NCI-H1417 treated with DMSO at 0.1 percent for 48 hours (cell line): ENCODE measurements around the gene CLCN3.
"Not testable (repeated sequence)": the region's sequence is repeated elsewhere in the genome, so short reads cannot be mapped to it uniquely, and the experiment has no call there.

Experiments used
- DNase-seq: peaks from one replicate; lab custom pipeline; 2025; lab: John Stamatoyannopoulos, UW

The CLCN3 gene

DNA sequence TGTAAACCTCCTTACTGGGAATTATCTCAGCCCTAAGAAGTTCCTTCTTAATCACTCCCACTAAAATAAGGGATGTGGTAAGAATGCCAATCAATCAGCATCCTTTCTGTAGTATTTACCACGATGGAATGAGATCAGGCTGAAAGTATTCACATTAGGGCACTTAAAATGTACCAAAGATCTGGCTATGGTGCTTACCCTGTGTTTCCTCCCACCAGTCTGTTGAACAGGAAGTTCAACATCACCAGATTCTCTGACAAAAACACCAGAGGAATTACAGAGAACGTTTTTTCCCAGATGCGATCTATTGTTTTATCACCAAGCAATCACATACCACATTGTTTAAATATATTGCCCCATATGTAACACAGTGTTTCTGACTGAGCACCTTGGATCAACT, 2.1 kb upstream of the CLCN3 start:
- DNase-seq = no peak

DNA sequence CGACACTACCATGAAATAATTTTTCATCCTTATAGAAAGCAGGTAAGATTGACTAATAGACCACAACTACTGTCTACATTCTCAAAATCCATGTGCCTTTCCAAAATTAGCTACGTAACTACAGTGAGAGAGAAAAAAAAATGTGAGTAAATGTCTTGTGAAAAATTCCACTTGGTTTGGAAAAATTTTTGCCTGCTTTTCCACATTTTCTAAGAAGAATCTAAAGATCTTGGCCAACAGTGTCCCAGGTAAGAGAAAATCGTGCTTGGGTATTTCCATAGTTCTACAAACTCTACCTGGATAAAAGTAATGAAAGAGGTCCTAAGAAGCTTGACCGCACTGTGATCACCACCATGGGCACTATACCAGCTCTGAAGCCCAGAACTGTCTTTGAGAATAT, 1.4 kb upstream of the CLCN3 start:
- no peak for DNase-seq

DNA sequence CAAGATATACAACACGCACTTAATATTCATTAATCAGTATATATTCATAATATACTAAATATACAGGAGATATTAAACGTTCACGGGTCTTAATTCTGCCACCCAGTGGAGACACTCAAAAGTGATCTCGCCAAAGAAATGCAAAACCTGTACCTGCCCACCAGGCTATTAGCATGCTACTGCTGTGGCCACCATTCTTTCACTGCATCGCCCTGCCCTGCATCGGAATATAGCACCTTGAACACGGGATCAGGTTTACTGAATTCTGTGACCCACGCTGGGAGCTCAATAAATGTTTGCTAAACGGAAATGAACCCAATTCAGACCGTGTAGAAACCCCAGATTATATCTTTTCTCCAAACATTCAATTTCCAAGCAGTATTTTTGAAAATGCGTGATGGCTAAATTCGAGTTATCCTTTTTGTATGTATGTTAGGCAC, 840 bp upstream of the CLCN3 start:
- no peak for DNase-seq

DNA sequence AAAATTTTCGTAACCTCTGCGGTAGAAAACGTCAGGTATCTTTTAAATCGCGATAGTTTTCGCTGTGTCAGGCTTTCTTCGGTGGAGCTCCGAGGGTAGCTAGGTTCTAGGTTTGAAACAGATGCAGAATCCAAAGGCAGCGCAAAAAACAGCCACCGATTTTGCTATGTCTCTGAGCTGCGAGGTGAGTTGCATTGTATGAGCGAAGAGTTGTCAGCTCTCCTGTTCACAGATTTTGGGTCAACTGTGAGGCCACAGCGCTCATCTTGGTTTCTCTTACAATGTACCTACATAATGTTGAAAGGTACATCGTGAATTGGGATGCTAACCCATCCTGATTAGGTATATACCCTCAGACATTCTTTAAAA, 486 bp downstream of the CLCN3 start:
- DNase-seq = no peak

DNA sequence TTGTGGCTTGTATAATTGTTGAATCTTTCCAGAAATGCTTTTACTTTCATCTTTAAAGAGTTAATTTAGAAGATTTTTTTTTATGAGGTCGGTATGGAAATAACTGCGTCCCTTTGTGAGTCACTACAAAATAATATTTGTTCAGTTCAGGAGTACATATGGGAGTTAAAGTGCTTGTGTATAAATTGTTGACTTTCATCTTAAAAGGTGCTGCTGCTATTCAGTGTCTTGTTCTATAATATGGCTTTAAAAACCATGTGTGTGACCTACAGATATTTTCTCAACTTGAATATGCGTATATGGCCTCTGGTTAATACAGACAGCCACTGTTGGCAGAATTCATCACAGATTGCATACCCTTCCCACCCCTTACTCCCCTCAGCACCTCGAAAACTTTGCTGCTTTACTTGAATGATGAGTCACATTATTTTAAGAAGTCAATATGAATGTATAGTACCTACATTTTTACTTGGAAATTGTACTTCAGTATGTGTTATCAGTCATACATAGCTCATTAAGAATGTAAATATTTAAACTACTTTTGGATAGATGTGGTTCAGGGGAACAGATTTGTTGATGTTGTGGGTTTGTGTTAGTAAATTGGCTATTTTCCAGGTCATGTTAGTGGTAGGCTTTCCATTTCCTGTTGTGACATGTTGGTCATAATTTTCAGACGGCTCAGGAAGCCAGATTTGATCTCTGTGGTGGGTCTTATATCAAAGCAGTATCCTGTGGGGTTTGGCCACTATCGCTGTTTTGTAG, 1.5 kb downstream of the CLCN3 start:
- DNase-seq = no peak

DNA sequence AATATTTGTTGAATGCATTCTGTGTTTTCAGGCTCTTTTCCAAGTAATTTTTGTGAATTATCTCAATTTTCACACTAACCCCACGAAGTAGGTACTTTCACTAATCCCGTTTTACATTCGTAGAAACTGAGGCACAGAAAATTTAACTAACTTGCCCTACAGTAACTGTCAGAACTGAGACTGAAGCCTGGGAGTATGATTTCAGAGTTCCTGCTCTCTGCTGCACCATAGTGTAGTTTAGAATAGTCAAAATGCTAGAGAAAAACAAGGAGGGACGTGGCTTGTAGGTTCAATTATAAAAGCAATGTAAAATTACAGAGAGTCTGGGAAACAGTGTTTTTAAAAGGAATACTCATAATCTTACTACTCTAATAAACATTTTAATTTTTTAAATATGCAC, 2.2 kb downstream of the CLCN3 start:
- DNase-seq = no peak

DNA sequence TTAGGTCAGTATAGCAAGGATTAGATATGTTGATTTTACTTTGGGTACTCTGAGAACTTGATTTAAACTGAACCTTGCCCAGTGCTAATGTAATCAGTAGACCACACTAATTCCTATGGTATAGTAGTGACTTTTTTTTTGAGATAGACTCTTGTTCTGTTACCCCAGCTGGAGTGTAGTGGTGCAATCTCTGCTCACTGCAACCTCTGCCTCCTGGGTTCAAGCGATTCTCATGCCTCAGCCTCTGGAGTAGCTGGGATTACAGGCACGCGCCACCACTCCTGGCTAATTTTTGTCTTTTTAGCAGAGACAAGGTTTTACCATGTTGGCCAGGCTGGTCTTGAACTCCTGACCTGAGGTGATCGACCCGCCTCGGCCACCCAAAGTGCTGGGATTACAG, 3.6 kb downstream of the CLCN3 start:
- DNase-seq = not testable (repeated sequence)

DNA sequence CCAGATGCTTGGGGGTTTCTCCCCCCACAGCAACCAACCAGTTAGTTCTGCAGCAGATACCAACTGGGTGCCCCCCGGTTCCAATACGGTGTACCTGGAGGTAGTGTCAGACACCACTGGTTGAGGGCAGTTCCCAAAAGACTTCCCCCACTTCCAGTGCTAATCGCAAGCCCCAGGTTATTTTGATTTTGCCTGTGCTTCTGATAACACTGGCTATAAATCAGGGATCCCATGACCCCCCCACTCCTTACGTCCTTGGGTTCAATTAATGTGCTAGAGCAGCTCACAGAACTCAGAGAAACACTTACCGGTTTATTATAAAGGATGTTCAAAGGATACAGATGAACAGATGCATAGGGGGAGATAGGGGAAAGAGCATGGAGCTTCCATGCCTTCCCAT, 5.5 kb downstream of the CLCN3 start:
- no peak for DNase-seq

DNA sequence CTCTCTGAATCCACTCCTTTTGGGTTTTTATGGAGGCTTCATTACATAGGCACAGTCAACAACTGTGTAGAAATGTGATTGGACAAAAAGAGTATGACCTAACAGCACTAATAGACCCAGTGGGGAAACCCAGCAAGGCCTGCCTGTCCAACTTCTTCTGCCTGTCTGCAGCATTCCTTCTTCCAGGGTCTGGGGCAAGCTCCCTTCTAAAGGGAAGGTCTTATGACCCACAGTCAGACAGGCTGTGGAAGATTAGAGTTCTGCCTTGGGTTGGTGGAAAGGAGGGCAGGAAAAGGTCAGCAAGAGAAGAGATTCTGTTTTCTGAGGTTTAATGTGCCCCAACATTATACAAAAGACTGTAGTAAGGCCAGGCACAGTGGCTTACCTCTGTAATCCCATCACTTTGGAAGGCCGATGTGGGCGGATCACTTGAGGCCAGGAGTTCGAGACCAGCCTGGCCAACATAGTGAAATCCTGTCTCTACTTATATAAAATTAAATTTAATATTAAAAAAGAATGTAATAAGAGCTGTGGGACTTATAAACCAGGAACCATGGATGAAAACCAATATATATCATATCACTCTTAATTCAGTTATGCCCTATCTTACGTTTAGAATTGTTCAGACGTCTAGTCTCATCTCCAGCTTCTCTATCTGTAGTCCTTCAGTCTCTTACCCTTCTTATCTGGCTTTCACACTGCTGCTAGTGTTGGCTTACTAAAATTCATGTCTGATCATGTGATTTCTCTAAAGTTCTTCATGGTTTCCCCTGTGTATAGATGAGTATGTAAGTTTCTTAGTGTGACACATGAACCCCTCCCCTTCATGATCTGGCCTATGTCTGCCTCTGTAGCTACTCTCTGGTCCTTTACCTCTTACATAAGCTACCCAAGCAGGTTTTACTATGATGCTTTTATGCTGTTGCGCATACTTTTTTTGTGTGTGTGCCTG, 6.2 kb downstream of the CLCN3 start:
- DNase-seq = no peak

DNA sequence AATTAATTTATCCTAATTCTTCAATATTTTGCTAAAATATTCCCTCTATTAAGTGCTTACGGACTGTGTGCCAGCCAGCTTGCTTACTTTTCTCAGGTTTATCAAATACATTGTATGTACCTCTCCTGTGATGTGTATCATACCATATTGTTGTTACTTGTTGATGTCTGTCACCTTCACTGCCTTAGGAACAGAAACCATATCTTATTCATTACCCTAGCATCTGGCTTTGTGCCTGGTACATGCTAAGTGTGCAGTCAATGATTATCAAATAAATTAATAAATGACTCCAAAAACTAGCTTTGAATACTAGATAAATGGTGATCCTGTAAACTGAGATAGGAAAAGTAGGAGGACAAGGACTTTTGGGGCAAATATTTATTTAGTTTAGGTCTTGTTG, 6.9 kb downstream of the CLCN3 start:
- no peak for DNase-seq

DNA sequence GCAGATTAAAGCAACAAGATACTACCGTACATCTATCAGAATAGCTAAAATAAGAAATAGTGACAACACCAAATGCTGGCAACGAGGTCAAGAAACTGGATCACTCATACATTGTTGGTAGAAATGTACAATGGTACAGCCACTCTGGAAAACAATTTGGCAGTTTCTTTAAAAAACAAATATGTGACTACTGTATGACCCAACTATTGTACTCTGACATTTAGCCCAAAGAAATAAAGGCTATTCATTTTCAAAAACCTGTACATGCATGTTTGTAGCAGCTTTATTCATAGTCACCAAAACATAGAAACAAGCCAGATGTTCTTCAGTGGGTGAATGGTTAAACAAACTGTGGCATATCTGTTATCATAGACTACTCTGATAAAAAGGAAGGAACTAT, 8.2 kb downstream of the CLCN3 start:
- DNase-seq = no peak

DNA sequence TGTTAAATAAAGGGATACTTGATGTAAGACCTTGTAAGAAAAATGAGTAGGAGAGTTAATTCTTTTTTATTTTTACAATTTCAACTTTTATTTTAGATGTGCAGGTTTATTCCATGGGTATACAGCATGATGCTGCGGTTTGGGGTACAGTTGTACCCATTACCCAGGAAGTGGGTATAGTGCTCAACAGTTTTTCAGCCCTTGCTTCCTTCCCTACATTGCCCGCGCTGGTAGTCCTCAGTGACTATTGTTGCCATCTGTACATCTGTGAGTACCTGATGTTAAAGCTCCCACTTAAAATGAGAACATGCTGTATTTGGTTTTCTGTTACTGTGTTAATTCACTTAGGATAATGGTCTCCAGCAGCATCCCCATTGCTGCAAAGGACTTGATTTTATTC, 9.7 kb downstream of the CLCN3 start:
- no peak for DNase-seq

DNA sequence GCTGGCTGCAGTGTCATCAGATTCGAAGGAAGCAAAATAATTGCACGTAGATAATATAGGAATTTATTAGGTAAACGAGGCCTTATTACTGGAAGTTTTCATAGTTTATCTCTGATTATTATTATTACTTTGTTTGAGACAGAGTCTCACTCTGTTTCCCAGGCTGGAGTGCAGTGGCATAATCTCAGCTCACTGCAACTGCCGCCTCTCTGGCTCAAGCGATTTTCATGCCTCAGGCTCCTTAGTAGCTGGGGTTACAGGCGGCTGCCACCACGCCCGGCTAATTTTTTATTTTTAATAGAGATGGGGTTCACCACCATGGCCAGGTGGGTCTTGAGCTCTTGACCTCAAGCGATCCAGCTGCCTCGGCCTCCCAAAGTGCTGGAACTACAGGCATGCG, 12.5 kb downstream of the CLCN3 start:
- no peak for DNase-seq

DNA sequence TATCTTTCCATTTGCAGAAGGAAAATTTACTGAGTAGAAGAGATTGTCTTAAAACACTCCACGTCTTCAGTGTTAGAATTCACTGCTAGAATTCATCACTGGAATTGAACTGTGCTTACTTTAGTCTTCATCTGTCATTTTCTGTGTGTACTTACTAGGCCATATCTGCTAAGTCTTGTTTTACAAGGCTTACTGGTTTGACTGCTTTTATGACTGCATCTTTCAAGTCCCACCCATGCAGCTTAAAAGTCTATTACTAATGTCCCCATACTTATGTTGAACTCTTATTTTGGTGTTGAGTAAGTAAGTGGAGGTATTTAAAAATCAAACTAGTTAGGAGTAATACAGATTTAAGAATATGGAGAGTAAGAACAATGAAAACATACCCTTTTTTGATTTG, 14.6 kb downstream of the CLCN3 start:
- no peak for DNase-seq

DNA sequence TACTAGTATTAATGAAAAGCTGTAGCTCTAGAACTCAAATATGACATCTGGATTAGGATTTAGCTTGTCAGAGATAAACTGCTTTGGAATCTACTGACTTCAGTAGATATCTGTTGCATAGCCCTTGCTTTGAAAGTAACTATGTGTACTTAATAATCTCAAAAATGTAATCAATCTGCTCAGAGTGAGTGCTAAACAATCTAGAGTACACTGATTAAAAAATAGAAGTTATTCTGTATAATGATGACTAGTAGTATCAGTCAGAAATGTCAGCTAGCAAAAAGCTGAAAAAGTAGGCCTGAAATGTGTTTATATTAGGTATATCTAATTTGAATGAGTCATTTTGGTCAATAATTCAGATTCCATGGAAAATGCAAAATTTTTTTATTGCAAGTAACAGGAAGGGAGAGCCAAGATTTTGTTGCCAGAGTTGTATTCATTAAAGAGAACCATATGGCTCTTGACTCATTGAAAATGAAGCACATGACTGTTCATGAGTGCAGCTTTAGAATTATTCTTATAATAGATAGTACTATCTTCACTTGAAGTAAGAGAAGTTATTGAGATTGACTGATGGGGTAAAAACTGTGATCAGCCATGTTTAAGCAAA, 20.0 kb downstream of the CLCN3 start:
- no peak for DNase-seq

DNA sequence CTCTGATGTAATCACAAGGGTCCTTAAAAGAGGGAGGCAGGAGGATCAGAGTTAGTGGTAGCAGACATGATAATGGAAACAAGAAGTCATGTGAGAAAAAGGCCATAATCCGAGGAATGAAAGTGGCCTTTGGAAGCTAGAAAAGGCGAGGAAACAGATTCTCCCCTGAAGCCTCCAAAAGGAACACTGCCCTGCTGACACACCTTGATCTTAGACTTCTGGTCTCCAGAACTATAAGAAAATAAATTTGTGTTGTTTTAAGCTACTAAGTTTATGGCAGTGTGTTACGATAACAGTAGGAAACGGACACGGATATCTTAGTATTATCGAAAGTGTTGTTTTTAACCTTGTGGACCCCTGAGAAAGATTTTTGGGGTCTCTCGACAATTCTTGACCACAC, 24.4 kb downstream of the CLCN3 start:
- no peak for DNase-seq

DNA sequence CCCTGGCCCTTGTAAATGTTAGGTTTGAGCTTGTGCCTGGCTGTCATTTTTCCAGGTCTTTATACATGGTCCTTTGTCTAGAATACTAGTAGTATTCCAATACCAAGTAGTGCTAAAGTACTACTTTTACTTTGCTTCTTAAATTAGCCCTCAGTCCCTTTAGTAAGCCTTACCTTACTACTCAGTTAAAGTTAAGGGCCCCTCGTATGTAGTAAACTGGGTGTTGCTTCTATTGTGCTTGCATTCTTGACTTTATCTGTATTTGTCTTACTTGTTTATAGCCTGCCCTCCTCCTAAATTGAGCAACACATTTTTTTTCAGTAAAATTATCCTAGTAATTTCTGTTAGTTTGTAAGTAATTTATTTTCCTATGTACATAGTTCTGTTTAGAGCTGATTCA, 25.2 kb downstream of the CLCN3 start:
- DNase-seq = no peak

DNA sequence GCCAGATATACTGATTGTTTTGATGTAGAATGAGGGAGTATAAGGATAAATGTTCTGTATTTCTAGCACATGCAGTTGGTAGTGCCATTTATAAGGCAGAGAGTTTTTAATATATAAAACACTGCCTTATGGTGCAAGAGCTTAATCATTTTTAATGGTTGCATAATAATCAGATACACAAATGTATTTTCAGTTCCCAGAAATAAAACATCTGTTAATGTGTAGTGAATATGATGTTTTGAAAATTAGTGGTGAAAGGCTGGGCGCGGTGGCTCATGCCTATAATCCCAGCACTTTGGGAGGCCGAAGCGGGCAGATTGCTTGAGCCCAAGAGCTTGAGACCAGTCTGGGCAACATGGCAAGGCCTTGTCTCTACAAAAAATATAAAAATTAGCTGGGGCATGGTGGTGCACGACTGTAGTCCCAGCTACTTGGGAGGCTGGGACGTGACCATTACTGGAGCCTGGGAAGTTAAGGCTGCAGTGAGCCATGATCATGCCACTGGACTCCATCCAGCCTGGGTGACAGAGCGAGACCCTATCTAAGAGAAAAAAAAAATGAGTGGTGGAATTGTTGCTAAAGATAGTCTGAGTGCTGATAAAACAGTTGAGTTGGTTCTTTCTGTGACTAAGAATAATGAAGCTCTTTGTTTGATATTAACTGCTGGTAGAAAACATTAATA, 29.3 kb downstream of the CLCN3 start:
- DNase-seq = no peak

DNA sequence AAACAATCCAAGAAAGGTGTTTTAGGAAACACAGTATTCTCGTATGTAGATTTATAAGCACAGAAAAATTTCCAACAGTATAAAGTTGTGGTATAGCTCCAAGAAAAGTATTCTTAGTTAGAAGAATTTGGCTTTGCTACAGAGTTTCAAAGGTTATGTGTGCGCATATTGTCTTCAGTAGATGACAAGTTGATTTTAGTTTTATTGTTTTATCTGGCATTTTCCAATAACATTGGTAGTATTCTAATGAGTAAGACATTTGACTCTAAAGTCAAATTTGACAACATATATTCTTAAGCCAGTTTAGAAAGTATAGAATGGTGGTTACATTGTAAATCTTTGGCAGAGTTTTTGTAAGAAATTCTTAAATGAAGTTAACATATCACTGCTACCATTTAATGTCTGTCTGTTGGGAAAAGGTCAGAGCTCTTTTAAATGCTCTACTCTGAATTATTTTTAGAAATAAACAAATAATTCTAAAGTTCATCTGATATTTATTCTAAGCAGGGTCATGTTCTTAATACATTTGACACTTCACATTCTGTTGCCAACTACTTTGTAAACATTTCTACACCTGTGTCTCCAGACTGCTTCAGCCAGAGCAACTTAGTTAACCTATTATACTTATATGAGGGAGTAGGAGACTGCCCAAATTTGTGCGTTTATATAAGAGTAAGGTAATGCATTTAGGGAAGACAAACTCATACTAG, 30.0 kb downstream of the CLCN3 start:
- DNase-seq = no peak

DNA sequence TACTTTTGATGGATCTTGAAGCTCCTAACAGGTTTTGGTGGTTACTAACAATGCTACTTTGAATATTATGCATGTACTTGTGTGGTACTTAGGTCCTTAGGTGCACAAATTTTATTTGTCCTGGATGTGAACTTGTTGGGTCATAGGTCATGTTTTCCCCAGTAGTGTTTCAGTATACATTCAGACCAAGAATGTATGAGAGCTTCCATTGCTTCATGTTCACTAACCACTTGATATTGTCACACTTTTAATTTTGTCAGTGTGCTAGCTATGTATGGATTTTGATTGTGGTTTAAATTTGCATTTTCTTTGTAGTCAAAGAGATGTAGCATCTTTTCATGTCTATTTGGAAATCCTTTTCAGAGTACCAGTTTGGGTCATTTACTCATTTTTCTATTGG, 32.2 kb downstream of the CLCN3 start:
- no peak for DNase-seq

DNA sequence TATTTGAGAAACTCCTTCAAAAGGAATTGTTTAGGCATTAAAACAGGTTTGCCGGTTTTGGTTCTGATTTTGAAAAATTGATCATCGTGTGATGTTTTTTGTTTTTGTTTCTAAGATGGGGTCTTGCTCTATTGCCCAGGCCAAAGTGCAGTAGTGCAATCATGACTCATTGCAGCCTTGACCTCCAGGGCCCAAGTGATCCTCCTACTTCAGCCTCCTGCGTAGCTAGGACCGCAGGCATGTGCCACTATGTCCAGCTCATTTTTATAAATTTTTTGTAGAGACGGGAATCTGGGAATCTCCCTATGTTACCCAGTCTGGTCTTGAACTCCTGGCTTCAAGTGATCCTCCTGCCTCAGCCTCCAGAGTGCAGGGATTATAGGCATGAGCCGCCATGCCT, 35.0 kb downstream of the CLCN3 start:
- no peak for DNase-seq
